NCI-H1436 treated with DMSO at 0.1 percent for 48 hours (cell line): ENCODE measurements around the gene VSIG10L.

Experiments used
- DNase-seq: peaks from one replicate; lab custom pipeline; 2025; lab: John Stamatoyannopoulos, UW

Gene VSIG10L

DNA sequence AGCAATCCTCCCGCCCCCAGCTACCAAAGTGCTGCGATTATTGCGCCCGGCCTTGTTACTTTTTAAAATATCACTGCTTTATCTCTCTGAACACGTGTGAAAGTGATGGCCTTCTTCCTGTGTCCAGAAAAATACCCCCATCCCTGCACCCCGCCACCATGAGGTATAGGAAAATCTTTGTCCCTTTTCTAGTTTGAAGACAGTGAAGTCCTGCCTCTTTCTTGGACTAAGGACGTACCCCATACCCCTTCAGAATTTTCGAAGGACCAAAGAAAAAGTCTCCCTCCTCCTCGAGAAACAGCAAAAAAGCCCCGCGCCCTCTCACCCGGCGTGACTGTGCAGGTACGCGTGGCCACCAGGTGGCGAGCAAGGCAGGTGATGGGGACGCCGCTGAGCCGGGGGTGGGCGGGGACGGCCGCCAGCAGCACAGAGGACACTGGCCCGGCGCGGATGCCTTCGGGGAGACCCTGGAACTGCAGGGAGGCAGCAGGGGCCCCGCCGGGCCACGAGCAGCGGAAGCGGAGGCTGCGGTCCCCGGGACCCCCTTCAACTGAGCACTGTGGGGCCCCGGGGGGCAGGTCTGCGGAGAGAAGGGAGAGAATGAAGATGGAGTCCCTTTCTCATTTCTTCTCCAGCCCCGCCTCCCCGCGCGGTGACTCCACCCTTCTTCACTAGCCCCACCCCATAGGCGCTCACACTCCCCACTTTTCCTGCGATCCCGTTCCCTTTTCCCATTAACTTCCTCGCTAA lies 3.2 kb downstream of the VSIG10L start:
- peak; percentile 5 for DNase-seq

DNA sequence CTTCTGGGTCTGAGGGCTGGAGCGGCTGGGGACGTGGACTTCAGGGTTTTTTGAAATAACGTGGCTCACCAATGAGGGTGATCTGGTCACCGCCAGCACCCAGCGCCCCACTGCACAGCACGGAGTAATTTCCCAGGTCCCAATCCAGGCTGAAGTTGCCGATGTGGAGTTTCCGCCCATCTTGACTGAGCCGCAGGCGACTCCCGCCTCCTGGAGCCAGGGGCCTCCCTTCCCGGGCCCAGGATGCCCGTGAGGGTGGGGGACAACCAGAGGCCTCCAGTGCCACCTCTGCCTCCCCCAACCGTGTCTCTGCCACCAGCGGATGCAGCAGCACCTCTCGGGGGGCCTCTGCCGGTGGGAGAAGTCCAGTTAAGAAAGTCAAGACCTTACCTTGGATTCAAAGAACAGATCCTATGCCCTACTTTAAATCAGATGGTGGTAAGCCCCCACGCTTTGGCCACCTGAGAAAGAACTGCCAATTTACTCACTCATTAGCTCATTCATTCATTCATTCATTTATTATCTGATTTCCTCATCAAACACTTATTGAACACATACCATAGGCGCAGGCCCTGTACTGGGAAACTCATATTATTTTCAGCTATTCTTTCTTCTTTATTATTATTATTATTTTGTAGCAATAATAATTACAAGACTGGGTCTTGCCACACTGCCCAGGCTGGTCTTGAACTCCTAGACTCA lies 3.9 kb downstream of the VSIG10L start:
- no peak for DNase-seq

DNA sequence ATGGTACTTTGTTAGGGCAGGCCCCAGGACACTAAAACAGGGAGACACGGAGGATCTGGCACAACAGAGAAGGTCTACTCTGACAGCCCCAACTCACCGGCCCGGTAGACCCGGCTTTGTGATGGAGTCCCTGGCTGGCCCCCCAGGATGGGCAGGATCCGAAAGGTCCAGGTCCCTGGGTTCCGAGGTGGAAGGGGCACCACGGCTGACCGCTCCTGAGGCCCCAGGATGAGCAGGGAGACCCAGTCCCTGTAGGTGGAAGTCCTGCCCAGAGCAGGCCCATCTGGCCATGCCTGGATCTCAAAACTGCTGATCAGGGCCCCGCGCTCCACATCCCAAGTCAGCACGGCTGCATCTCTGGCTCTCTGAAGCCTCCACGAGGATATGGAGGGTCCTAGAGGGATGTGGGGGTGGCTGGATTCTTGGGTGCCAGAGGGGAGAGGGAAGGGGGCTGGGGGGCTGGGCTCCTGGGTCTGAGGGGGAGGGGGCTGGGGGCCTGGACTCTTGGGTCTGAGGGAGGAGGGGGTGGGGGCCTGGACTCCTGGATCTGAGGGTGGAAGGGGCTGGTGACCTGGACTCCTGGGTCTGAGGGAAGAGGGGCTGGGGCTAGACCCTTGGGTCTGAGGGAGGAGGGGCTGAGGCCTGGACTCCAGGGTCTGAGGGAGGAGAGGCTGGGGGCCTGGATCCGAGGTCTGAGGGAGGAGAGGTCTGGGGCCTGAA lies 4.6 kb downstream of the VSIG10L start:
- DNase-seq, result no peak

DNA sequence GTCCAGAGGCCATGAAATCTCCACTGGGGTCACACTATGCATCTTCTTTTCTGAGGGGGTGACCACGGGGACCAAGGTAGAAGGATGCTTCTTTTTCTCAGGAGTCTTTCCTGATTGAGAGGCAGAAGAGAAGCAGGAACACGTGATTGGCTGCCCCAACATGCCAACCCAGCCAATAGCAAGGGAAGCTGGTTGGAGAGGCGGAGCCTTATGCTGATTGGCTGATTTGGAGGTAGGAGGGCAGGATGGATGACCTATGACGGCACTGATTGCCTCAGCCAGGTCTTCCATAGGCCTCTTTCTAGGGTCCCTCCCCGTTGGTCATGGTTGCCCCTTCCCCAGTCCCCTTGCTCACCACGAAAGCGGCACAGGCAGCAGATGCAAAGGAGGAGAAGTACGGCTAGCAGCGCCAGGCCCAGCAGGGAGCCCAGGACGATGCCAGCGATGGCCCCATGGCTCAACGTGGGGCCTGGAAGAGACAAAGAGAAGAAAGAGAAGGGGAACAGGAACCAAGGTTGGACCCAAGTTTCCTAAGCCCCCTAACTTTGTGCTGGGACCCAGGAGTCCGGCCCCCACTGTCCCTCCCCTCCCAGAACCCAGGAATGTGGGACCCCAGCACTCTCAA lies 8.0 kb downstream of the VSIG10L start:
- DNase-seq, result no peak

DNA sequence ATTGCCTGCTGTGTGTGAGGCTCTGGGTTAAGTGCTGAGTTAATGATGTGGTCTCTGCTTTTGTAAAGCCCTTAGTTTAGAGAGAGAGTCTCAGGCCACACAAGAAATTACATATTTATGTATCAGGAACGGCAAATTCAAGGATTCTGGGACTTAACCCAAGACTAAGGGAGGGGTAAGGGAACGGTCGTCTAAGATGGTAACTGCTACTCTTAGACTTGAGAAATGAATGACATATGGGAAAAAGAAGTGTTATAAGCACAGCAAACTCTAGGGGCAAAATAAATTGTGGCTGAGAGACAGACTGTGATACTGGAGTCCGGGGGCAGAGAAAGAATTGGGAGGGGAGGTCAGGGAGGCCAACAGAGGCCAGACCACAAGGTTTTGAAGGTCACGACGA lies 10.2 kb downstream of the VSIG10L start:
- no peak for DNase-seq

DNA sequence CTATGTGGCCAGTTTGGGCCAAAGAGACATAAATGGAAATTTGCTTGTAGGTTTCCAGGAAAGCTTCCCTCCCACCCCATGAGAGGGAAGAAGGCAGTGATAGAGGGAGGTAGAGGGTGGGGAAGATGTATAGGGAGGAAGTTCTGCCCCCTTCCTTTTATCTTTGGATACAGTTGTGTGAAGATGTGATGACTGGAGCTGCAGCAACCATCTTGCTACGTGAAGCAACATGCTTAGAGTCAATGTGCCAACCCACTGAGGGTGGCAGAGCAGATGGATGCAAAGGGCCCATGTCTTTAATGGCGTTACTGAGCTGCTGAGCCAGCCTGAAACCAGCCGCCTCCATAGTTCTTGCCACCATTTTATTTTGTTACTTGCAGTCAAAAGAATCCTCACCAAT lies 10.7 kb downstream of the VSIG10L start:
- no peak for DNase-seq

DNA sequence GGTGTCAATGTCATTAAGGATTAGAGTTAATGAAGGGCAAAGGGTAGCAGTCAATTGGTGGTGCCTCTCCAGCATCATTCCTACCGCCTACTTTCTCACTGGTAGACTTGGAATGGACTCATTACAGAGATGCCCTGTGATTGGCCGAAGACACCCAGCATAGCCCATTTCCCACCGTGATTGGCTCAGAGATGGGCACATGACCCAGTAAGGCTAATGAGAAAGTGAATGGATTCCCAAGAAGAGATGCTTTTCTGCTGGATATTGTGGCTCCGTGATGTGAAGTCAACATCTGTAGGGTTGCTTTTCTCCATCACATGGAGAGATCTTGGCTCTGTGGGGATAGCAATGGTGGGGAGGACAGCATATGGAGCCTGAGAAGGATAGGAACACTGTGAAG lies 11.6 kb downstream of the VSIG10L start:
- no peak for DNase-seq

DNA sequence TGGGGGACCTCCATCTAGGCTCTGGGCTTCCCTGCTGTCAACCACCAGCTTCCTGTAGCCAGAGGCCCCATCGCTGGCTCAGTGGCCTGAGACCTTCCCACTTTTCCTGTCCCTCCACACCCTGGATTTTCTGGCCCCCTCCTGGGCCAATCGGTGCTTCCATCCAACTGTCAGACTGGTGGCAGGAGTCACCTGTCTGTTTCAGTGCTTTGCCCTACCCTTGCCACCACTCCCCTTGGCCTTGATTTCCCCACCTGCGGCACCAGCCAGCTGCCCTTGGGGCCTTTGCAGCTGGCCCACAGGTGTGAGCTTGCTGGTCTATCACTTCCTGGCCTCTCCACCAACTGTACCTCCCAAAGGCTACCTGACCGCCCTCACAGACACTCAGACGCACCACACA lies 12.5 kb downstream of the VSIG10L start:
- no peak for DNase-seq

DNA sequence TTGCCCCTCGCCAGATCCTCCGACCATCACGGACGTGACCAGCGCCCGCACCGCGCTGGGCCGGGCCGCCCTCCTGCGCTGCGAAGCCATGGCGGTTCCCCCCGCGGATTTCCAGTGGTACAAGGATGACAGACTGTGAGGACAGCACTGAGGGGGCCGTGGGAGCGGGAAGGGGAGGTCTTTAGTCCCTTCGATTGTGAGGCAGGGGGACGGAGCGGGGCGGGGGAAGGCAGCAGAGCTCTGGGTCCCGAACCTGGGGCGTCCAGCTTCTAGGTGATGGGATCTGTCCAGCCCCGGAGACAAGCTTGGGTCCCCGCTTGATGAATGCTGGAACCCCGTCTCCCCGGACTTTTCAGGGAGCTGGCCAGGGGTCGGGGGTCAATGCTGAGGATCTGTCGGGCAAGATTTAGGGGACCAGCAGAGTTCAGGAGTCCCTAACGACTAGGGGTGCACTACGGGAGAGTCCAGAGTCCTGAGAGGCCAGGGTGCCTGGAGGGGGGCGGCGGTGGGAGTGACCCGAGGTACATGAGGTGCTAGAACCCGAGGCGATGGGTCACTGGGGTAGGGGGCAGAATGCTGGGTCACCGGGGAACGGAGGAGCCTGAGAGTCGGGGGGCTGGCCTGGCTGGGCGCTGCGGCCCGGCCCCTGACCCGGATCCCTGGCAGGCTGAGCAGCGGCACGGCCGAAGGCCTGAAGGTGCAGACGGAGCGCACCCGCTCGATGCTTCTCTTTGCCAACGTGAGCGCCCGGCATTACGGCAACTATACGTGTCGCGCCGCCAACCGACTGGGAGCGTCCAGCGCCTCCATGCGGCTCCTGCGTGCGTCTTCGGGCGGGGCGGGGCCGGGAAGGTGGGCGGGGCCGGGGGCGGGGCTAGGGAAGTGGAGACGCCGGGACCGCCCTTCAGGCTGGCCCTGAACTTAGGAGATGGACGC lies 14.6 kb downstream of the VSIG10L start:
- no peak for DNase-seq

DNA sequence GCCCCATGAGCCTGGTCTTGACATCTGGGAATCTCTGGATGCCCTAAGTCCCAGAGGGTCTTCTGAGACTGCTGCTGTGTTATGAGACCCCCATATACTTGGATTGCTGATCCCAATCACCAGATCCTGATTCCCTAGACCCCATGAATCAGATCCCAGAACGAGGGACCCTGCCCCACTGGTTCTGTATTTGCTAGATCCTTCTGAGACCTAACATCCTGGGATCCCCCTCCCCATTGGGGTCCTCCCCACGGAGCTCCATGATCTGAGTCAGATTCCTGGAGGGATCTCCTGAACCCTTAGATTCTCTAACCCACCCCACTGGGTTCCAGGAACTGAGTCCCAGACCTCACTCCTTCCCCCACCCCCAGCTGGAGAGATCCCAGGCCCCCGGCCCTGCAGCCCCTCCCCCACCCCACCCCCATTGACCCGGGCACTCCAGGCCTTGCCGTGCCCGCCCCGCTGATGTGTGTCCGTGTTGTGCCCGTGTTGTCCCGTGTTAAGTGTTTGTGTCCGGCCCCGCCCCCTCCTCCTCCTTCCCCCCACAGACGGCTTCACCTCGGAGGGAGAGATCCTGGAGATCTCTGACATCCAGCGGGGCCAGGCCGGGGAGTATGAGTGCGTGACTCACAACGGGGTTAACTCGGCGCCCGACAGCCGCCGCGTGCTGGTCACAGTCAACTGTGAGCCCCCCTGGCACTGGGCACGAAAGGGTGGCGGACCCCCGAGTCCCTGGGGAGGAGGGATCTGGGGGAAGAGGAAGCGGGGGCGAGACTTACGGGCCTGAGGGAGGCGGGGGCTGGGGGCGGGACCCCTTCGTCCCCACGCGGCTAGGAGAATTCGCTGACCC lies 15.5 kb downstream of the VSIG10L start:
- DNase-seq, result no peak

DNA sequence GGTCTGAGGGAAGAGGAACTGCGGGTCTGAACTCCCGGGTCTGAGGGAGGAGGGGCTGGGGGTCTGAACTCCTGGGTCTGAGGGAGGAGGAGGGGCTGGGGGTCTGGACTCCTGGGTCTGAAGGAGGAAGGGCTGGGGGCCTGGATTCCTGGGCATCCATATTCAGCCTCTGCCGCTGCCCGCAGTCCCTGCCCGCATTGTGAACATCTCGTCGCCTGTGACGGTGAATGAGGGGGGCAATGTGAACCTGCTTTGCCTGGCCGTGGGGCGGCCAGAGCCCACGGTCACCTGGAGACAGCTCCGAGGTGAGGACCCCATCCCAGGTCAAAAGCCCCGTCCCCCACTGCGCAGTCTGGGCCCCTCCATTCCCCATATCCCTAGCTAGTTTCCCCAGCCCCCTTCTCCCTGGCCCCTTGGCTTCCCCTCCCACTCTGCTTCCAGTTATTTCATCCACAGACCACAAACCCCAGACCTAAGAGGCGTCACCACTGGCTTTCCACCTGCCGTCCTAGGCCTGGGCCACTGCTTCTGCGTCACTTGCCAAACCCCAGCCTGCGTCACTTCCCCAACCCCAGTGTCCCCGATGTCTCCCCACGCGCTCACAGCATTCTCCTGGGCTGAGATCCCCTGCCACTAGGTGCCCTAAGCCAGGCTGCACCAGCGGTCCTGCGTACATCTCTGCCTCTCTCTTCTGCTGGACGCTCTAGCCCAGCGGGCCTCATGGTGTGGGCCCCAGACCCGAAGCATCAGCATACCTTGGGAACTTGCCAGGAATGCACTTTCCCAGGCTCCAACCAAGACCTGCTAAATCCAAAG lies 16.6 kb downstream of the VSIG10L start:
- no peak for DNase-seq

DNA sequence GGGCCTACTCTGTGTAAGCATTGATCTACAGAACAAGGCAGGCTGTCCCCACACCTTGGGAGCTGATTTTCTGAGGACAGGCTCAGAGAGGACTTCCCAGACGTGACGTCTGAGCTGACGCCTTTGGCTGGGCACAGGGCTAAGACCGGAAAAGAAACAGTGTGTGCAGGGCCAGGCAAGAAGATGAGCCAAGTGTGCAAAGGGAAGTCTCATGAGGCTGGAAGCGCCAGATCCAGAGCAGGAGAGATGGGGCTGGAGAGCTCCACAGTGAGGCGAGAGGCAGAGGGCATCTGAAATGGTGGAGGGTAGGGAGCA lies 17.8 kb downstream of the VSIG10L start:
- DNase-seq, result no peak

DNA sequence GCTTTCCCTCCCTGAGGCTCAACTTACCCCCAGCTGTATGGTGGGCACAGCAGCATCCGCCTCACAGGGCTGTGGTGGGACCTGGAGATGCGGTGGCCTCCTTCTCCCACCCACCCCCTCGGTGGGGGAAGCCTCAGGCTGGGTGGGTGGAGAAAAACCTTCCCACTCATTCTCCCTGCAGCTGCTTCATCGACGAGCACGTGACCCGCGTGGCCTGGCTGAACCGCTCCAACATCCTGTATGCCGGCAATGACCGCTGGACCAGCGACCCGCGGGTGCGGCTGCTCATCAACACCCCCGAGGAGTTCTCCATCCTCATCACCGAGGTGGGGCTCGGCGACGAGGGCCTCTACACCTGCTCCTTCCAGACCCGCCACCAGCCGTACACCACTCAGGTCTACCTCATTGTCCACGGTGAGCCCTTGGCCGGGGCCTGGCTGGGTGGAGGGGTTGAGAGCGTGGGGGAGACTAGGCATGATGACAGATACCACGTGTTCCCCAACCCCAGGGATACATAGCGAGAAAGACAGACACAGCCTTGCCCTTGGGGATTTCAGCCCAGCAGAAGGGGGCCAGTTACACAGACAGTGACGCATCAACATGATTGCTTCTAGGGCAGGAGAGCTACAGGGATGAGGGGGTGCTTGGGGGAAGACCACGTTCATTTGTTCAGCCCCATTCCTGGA lies 18.3 kb downstream of the VSIG10L start:
- DNase-seq, result no peak

DNA sequence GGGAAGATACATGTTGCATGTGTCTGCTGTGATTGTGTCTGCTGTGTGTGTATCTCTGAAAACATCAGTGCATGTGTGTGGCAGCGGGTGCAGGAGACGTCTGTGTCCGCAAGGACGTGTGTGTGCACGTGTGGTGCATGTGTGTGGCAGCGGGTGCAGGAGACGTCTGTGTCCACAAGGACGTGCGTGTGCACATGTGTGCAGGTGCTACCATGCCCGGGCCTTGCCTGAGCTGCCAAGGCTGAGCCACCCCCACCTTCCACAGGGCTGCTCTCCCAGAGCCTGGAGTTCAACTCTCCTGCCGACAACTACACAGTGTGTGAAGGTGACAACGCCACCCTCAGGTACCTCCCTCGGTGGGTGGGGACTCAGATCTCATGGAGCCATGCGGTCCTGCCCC lies 20.1 kb downstream of the VSIG10L start:
- no peak for DNase-seq

DNA sequence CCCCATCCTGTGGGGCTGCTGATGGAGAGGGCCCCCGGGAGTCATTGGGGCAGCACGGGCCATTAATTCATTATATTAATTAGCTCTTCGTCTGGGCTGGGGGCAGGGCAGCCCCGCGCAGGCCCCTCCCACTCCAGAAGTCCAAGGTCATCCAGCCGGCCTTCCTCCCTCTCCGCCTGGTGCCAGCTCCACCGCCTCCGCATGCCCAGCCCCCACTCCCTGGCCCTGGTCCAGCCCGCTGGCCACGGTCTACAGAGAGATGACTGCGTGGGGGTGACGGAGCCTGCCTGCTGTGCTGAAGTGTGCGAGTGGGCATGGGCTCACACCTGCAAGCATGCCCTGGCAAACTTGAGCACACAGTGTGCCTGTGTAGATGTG lies 21.7 kb downstream of the VSIG10L start:
- DNase-seq, result no peak

DNA sequence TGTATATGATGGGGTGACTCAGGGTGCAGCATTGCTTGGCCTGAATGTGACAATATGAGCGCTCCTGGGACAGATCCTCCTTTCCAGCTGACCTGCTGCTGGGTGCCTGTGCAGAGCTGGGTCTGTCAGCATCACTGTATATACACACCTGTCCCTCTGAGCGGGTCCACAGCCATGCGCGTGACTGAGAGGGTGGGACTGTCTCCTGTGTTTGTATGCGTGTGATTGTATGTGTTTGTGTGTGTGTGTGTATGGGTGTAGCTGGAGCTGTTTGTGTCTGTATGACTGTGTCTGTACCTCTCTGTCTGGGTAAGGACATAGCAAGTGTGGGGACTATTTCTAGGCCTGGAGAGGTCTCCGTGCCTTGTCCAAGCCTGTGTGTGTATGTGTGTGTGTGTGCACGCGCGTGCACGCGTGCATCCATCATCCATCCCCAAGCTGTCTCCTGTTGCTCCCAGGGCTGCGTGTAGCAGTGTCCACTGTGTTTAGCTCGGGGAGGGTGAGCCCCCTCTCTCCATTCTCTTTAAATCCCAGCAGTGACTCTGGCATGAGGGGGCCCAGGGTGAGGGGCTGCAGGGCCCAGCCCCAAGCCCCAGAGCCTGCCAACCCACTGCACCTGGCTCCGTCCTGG lies 22.2 kb downstream of the VSIG10L start:
- no peak for DNase-seq

DNA sequence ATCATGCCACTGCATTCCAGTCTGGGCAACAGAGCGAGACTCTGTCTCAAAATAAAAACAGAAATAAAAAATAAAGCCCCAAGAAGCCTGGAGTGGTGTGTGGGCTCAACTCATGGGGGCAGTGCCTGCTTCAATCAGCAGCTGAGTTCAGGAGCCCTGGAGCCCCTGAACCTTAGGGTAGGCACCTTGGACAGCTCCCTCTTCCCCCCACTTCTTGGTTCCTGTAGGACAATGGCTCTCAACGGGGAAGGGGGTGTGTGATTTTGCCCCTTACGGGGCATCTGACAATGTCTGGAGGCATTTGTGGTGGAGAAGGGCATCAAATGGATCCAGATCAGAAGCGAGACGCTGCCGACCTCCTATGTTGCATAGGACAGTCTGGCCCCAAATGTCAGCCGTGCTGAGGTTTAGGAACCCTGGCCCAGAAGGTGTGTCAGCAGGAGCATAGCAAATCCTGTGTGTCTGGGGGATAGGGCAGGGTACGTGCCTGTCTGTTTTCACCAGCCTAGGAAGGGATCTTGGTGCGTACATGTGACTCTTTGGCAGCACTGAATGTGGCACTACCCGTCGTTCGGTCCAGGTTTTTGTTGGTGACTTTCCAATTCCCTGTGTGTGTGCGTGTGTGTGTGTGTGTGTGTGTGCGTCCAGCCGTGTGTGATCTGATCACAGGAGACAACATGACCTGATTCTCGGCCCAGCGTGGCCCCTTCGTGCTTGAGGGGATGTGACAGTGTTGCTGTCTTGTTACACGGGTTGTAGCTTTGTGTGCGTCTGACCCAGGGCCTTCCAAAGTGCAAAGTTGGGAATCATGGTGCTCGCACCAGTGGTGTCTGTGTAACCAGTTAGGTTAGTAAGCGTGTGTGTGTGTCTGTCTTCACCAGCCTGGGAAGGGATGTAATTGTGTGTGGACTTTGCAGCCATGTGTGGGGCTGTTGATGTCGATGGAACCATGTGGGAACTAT lies 23.0 kb downstream of the VSIG10L start:
- DNase-seq, result no peak

DNA sequence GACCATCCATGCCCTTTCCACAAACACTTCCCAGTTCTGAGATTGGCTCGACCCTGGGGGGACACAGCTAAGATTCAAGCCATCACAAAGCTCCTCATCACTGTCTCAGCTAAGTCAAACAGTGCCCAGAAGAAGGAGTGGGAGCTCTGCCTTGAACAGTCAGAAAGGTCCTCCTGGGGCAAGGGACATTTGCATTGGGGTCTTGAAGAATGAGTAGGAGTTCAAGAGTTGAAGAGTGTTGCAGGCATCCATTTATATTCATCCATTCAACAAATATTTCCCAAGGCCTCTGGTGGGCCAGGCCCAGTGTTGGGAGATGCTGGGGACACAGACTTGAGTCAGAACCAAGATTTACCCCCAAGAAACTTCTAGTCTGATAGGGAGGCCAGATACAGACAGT lies 24.0 kb downstream of the VSIG10L start:
- no peak for DNase-seq
